Right lobe of liver (tissue), 6 donors: ENCODE data around the gene PABPC1L2A. TPM values are rescaled to one million over a fixed set of nuclear protein-coding genes. Genes with fewer than 3 reads are reported as not detected.

Experiments used
- ATAC-seq, 4 donors: fragments of 200-7000 bp; cut with Tn5 transposase; one replicate each; pipeline ENCODE4 v1.9.1; 2020; ENCODE audit warnings: mild to moderate bottlenecking in 4 of 4, moderate library complexity in 4 of 4
- DNase-seq, 3 donors: peaks; one replicate each; pipeline ENCODE4 v3.0.0-alpha.2; 2020
- H3K27ac ChIP-seq, 3 donors: fragments of 200-600 bp; one replicate each; pipeline ENCODE4 v1.8.0; 2022
- H3K27me3 ChIP-seq, 2 donors: fragments of 200-600 bp; one replicate each; pipeline ENCODE4 v1.8.0; 2022
- H3K36me3 ChIP-seq, 4 donors: fragments of 200-600 bp; sonication (generic) in 1 of 4; one replicate each; pipeline versions ENCODE4 v1.5.1 to v1.8.0; 2017 to 2022; ENCODE audit warnings: control low read depth in 1 of 4
- H3K4me1 ChIP-seq, 4 donors: fragments of 200-600 bp; sonication (generic) in 1 of 4; one replicate each; pipeline versions ENCODE4 v1.5.1 to v1.8.0; 2017 to 2022; ENCODE audit warnings: control low read depth in 1 of 4
- H3K4me3 ChIP-seq, 3 donors: fragments of 200-600 bp; one replicate each; pipeline ENCODE4 v1.8.0; 2022
- H3K9me3 ChIP-seq, 4 donors: fragments of 200-600 bp; sonication (generic) in 1 of 4; one replicate each; pipeline versions ENCODE4 v1.5.1 to v1.8.0; 2017 to 2022; ENCODE audit warnings: control low read depth in 1 of 4
- CTCF ChIP-seq, 4 donors: fragments of 200-600 bp in 3 of 4; fragments of 450-650 bp in 1 of 4; IDR thresholded peaks; one replicate each; pipeline versions ENCODE4 v1.5.1 to v1.8.0; 2016 to 2022; ENCODE audit warnings: antibody characterized with exemption in 4 of 4, mild to moderate bottlenecking in 2 of 4
- POLR2A ChIP-seq: fragments of 450-650 bp; IDR thresholded peaks from one replicate; pipeline ENCODE4 v1.6.1; 2017; ENCODE audit warnings: antibody characterized with exemption, mild to moderate bottlenecking
- WGBS: methylation state at CpG from one replicate; pipeline ENCODE4 v1.1.6; 2018; ENCODE audit warnings: low coverage, low lambda C conversion rate; ENCODE audit not compliant: insufficient coverage; ENCODE audit errors: missing lambda C conversion rate; 5-methylcytosine and 5-hydroxymethylcytosine counted together
- intact Hi-C, 2 donors: fragments of 100-400 bp; cut with DNase I; formaldehyde crosslinking; loops; one replicate each; pipeline versions ENCODE4 v1.11.2 to v1.14.1; 2022
- total RNA-seq, 6 experiments: library from RNA; depleted of rRNA in 2 of 6; stranded (reverse); fragments of >200 nt in 2 of 6; fragmentation: NEBNext Ultra II Directional in 3 of 6; extraction: Animal tissue kit (Norgen Biotek cat#: 25700) in 3 of 6; gene quantifications; one replicate each; pipeline versions ENCODE4 v1.1.0 to v1.2.4, GENCODE V29; 2016 to 2023
- donor health status: DM: no; HTN: yes; CAD: no.
- donor health status: DM: no; HTN: no; CAD: no.
- donor health status: DM: no; HTN: no; CAD: no.
- donor health status: DM: no; HTN: yes; CAD: no.
- donor health status: DM: no; HTN: yes; CAD: no.

PABPC1L2A gene
- total RNA-seq, 6 experiments from 2014 or later = not detected

- 22% methylated on average over 1 of the region's 1 CpG for WGBS
- H3K27ac ChIP-seq = no peak overlapping the region
- H3K9me3 ChIP-seq = peaks cover 0 to 9% (median 2%) of the 10 kb centered on the region in 4 donors
- H3K36me3 ChIP-seq = no peaks in the 10 kb centered on the region
- H3K4me3 ChIP-seq = no peak overlapping the region
- no peak for DNase-seq
- TF ChIP-seq POLR2A = no peak
- no peak for TF ChIP-seq CTCF (IDR thresholded peaks at IDR 0.05)
- no peak for ATAC-seq
- intact Hi-C loops = no loop called here
- H3K27me3 ChIP-seq = peaks cover 0 to 8% of the 10 kb centered on the region in 2 donors
- H3K4me1 ChIP-seq = no peaks in the 10 kb centered on the region
Measured at GRCh38 chrX:73028876-73029275, 50.4 kb downstream of the PABPC1L2A start.

Other genes with a start within 250 kb of the PABPC1L2A start
- not detected for gene FAM236C, start 166.9 kb downstream of the PABPC1L2A start, total RNA-seq
- not detected for gene FAM236A, start 141.3 kb downstream of the PABPC1L2A start, total RNA-seq
- not detected for gene DMRTC1, start 135.7 kb downstream of the PABPC1L2A start, total RNA-seq
- gene PABPC1L2B, start 76.6 kb downstream of the PABPC1L2A start, total RNA-seq = not detected
- 1 to 10 TPM in 1 of 6 experiments, under 1 TPM in 4, not detected in 1; 0.28 to 2.2 (median 0.62) TPM for gene NAP1L2, start 135.3 kb upstream of the PABPC1L2A start, total RNA-seq